Prostate gland (tissue), 2 donors: Measurements from ENCODE around the gene ZMYND19.
"Not testable (repeated sequence)": the region's sequence is repeated elsewhere in the genome, so short reads cannot be mapped to it uniquely, and the experiment has no call there.

ENCODE experiments used
- CTCF ChIP-seq, 4 experiments: fragments of 200-600 bp in 2 of 4; fragments of 450-650 bp in 2 of 4; sonication (generic) in 2 of 4; IDR thresholded peaks; 1 replicate in 3 of 4; 2 replicates in 1 of 4; pipeline ENCODE4 v1.5.1; 2016 to 2019; ENCODE audit warnings: antibody characterized with exemption in 4 of 4, mild to moderate bottlenecking in 2 of 4, moderate library complexity in 2 of 4
- POLR2A ChIP-seq: fragments of 450-650 bp; IDR thresholded peaks from one replicate; pipeline ENCODE4 v1.6.1; 2016; ENCODE audit warnings: antibody characterized with exemption, mild to moderate bottlenecking

GRCh38 chr9:137568445-137568844 lies 21.9 kb downstream of the ZMYND19 start:
- not testable (repeated sequence) for TF ChIP-seq POLR2A; CTCF (IDR thresholded peaks at IDR 0.05)
